IMR-90 (cell line): ENCODE data around the gene PRSS50. TPM values are rescaled to one million over a fixed set of nuclear protein-coding genes. Genes with fewer than 3 reads are reported as not detected.

ENCODE experiments used
- ATAC-seq: fragments of 200-7000 bp; cut with Tn5 transposase; 2 replicates; pipeline ENCODE4 v1.9.1; 2020; ENCODE audit warnings: low read depth, mild to moderate bottlenecking, moderate library complexity
- BruUV-seq: library from RNA; stranded (reverse); fragments of 400-500 nt; replicated peaks from 2 replicates; lab custom pipeline; 2021; lab: Mats Ljungman, UMichigan
- CTCF ChIA-PET: fragments of 300-600 bp; formaldehyde crosslinking; extraction: SDS; loops from one replicate; lab custom pipeline; 2021; ENCODE audit warnings: antibody characterized with exemption; lab: Yijun Ruan, JAX
- POLR2A ChIA-PET: fragments of 300-600 bp; sonication (Branson Sonifier 250); formaldehyde crosslinking; loops from one replicate; lab custom pipeline; 2022; ENCODE audit warnings: antibody characterized with exemption; ENCODE audit not compliant: unreplicated experiment; lab: Charles Lee
- DNase-seq: peaks from one replicate; pipeline ENCODE4 v3.0.0; 2013
- H2AFZ ChIP-seq: replicated peaks from 2 replicates; pipeline ENCODE3; 2013; ENCODE audit warnings: low read length, mild to moderate bottlenecking; ENCODE audit not compliant: poor library complexity
- H2AK5ac ChIP-seq: 2 replicates; pipeline ENCODE4 v1.6.1; 2013; ENCODE audit warnings: low read depth, low read length, inconsistent platforms
- H2AK9ac ChIP-seq: replicated peaks from 2 replicates; pipeline ENCODE3; 2013; ENCODE audit warnings: mild to moderate bottlenecking, low read depth, low read length, moderate library complexity; ENCODE audit not compliant: poor library complexity
- H2BK120ac ChIP-seq: 2 replicates; pipeline ENCODE4 v1.6.1; 2013; ENCODE audit warnings: low read depth, low read length, inconsistent platforms
- H2BK15ac ChIP-seq: 3 replicates; pipeline ENCODE4 v1.6.1; 2013; ENCODE audit warnings: low read depth, low read length, inconsistent platforms
- H2BK20ac ChIP-seq: 2 replicates; pipeline ENCODE4 v1.6.1; 2013; ENCODE audit warnings: low read depth, mild to moderate bottlenecking, inconsistent platforms, low read length, moderate library complexity
- H2BK5ac ChIP-seq: 2 replicates; pipeline ENCODE4 v1.6.1; 2013; ENCODE audit warnings: mild to moderate bottlenecking, low read depth, low read length, inconsistent platforms; ENCODE audit not compliant: poor library complexity, severe bottlenecking
- H3K14ac ChIP-seq: replicated peaks from 2 replicates; pipeline ENCODE4 v1.6.1; 2013; ENCODE audit warnings: low read depth, low read length, inconsistent platforms
- H3K18ac ChIP-seq: 2 replicates; pipeline ENCODE4 v1.6.1; 2013; ENCODE audit warnings: low read depth, low read length, control low read depth
- H3K23ac ChIP-seq: 2 replicates; pipeline ENCODE4 v1.6.1; 2013; ENCODE audit warnings: low read depth, low read length, inconsistent platforms
- H3K27ac ChIP-seq: 2 replicates; pipeline ENCODE4 v1.5.1; 2013; ENCODE audit warnings: mild to moderate bottlenecking, control low read depth, low read length; ENCODE audit not compliant: insufficient read depth
- H3K27me3 ChIP-seq: 2 replicates; pipeline ENCODE4 v1.6.1; 2013; ENCODE audit warnings: low read length; ENCODE audit not compliant: control insufficient read depth, insufficient read depth
- H3K36me3 ChIP-seq: 2 replicates; pipeline ENCODE4 v1.6.1; 2013; ENCODE audit warnings: low read length, mixed read lengths; ENCODE audit not compliant: control insufficient read depth, insufficient read depth
- H3K4ac ChIP-seq: 2 replicates; pipeline ENCODE4 v1.6.1; 2013; ENCODE audit warnings: low read depth, low read length, inconsistent platforms
- H3K4me1 ChIP-seq: 2 replicates; pipeline ENCODE4 v1.6.1; 2013; ENCODE audit warnings: low read length, mixed read lengths; ENCODE audit not compliant: control insufficient read depth, insufficient read depth
- H3K4me2 ChIP-seq: 2 replicates; pipeline ENCODE4 v1.6.1; 2013; ENCODE audit warnings: low read depth, mild to moderate bottlenecking, control low read depth, low read length, moderate library complexity
- H3K4me3 ChIP-seq: 2 replicates; pipeline ENCODE4 v1.5.1; 2013; ENCODE audit warnings: low read depth, mild to moderate bottlenecking, control low read depth, low read length, moderate library complexity; ENCODE audit not compliant: insufficient read depth
- H3K56ac ChIP-seq: 2 replicates; pipeline ENCODE4 v1.6.1; 2013; ENCODE audit warnings: low read length, inconsistent platforms; ENCODE audit not compliant: insufficient read depth; ENCODE audit errors: extremely low read depth
- H3K79me1 ChIP-seq, 2 experiments: 2 replicates each; pipeline ENCODE4 v1.6.1; 2013; ENCODE audit warnings: low read length in 2 of 2, inconsistent platforms in 1 of 2, low read depth in 1 of 2
- H3K9ac ChIP-seq: 2 replicates; pipeline ENCODE4 v1.6.1; 2013; ENCODE audit warnings: low read depth, low read length, control low read depth
- H3K9me1 ChIP-seq: 2 replicates; pipeline ENCODE4 v1.6.1; 2013; ENCODE audit warnings: low read length, inconsistent platforms; ENCODE audit not compliant: insufficient read depth
- H3K9me3 ChIP-seq: 2 replicates; pipeline ENCODE4 v1.6.1; 2013; ENCODE audit warnings: low read length; ENCODE audit not compliant: control insufficient read depth, insufficient read depth
- H4K20me1 ChIP-seq: 2 replicates; pipeline ENCODE4 v1.6.1; 2013; ENCODE audit warnings: low read length, inconsistent platforms; ENCODE audit not compliant: insufficient read depth
- H4K5ac ChIP-seq: 2 replicates; pipeline ENCODE4 v1.6.1; 2013; ENCODE audit warnings: mild to moderate bottlenecking, low read depth, low read length, control low read depth
- H4K8ac ChIP-seq, 2 experiments: 2 replicates each; pipeline ENCODE4 v1.6.1; 2013; ENCODE audit warnings: low read depth in 2 of 2, low read length in 2 of 2, control low read depth in 1 of 2, inconsistent platforms in 1 of 2
- H4K91ac ChIP-seq: 2 replicates; pipeline ENCODE4 v1.6.1; 2013; ENCODE audit warnings: low read depth, low read length, inconsistent platforms; ENCODE audit not compliant: insufficient read depth
- CEBPB ChIP-seq: IDR thresholded peaks from 2 replicates; pipeline ENCODE4 v1.6.1; 2012; ENCODE audit warnings: low read depth, low read length, improper control_type of control experiment
- CTCF ChIP-seq: conservative IDR thresholded peaks from 2 replicates; pipeline ENCODE4 v1.5.1; 2012; ENCODE audit warnings: mild to moderate bottlenecking, low read depth, low read length, improper control_type of control experiment
- ELK1 ChIP-seq: fragments of 150-350 bp; IDR thresholded peaks from 2 replicates; pipeline ENCODE4 v1.6.1; 2016; ENCODE audit warnings: low read depth, mild to moderate bottlenecking, low read length, moderate library complexity, borderline replicate concordance
- FOS ChIP-seq: fragments of 150-350 bp; IDR thresholded peaks from 2 replicates; pipeline ENCODE4 v1.6.1; 2016; ENCODE audit warnings: low read depth, low read length
- MAFK ChIP-seq: IDR thresholded peaks from 2 replicates; pipeline ENCODE4 v1.6.1; 2012; ENCODE audit warnings: low read depth, low read length, improper control_type of control experiment
- RFX5 ChIP-seq: IDR thresholded peaks from 2 replicates; pipeline ENCODE4 v1.8.0; 2012; ENCODE audit warnings: low read depth, mild to moderate bottlenecking, low read length, moderate library complexity
- WGBS, 2 experiments: methylation state at CpG; one replicate each; pipeline versions ENCODE4 v1.1.5 to v1.1.7; 2013; ENCODE audit warnings: missing lambda C conversion rate in 2 of 2; ENCODE audit not compliant: insufficient read length in 1 of 2; ENCODE audit errors: extremely low coverage in 2 of 2; 5-methylcytosine and 5-hydroxymethylcytosine counted together
- dilution Hi-C: fragments of 300-500 bp; cut with HindIII; formaldehyde crosslinking; loops from one replicate; pipeline ENCODE4 v1.14.3; 2018; ENCODE audit warnings: low sequenced_read_pairs; ENCODE audit not compliant: unreplicated experiment
- in situ Hi-C: fragments of 300-500 bp; cut with MboI; formaldehyde crosslinking; loops from 3 replicates; pipeline ENCODE4 v1.14.3; 2019; ENCODE audit warnings: low sequenced_read_pairs, inconsistent platforms, mixed read lengths
- intact Hi-C: fragments of 100-400 bp; cut with micrococcal nuclease; formaldehyde crosslinking; loops from 2 replicates; pipeline ENCODE4 v1.10.0; 2022
- polyA plus RNA-seq, 3 experiments: library from polyadenylated mRNA; depleted of rRNA; stranded (reverse); fragments of >200 nt; gene quantifications; 2 replicates each; pipeline ENCODE4 v1.2.3, GENCODE V29; 2012; ENCODE audit warnings: low replicate concordance in 1 of 3
- total RNA-seq: library from RNA; depleted of rRNA; stranded (reverse); fragments of >200 nt; gene quantifications from 2 replicates; pipeline ENCODE4 v1.2.3, GENCODE V29; 2012

PRSS50 gene
- total and polyA plus RNA-seq, 2 of the 4 experiments (the other 2 are of a cell fraction) = not detected

GRCh38 chr3:46668591-46668990 is 49.1 kb downstream of the PRSS50 start (continued):
- no peak for TF ChIP-seq RFX5
- TF ChIP-seq CEBPB = no peak
- no peak for TF ChIP-seq FOS
- no peak for TF ChIP-seq MAFK

GRCh38 chr3:46668116-46668515 is 49.6 kb downstream of the PRSS50 start:
- no peaks in the 10 kb centered on the region for H4K20me1 ChIP-seq
- H4K5ac ChIP-seq = no peak overlapping the region
- H3K4me2 ChIP-seq = no peak overlapping the region
- no peak for DNase-seq
- no peak overlapping the region for H3K18ac ChIP-seq
- ChIA-PET POLR2A (no interaction called here), CTCF (no interaction called here)
- no peak overlapping the region for H2BK5ac ChIP-seq
- peaks cover 2% of the 10 kb centered on the region; the same call in 1 of the 2 replicates for H3K27me3 ChIP-seq
- no peak overlapping the region for H2BK15ac ChIP-seq
- WGBS, 2 experiments = 68% methylated on average over 5 of the region's 8 CpGs; no CpG with 5 or more reads in 1 of the 2 experiments
- H3K56ac ChIP-seq = no peak overlapping the region
- H3K23ac ChIP-seq = no peak overlapping the region
- H3K79me1 ChIP-seq = no peaks in the 10 kb centered on the region
- no peak overlapping the region for H4K91ac ChIP-seq
- H3K4me1 ChIP-seq = peaks cover 6% of the 10 kb centered on the region
- in situ Hi-C loops = no loop called here
- peak overlapping the region; percentile 8 for H2AFZ ChIP-seq
- no peak overlapping the region for H3K4me3 ChIP-seq
- H3K14ac ChIP-seq = no peak overlapping the region
- H2BK120ac ChIP-seq = no peak overlapping the region
- H3K9ac ChIP-seq = no peak overlapping the region
- no TSS peak for BruUV-seq
- H3K36me3 ChIP-seq = peaks cover 1% of the 10 kb centered on the region; the same call in 1 of the 2 replicates
- H4K8ac ChIP-seq = no peak overlapping the region
- H3K9me1 ChIP-seq = no peaks in the 10 kb centered on the region; the same call in 1 of the 2 replicates
- H2AK5ac ChIP-seq = no peak overlapping the region
- no peak for ATAC-seq
- dilution Hi-C loops = no loop called here
- no peaks in the 10 kb centered on the region for H3K9me3 ChIP-seq
- no peak overlapping the region for H3K4ac ChIP-seq
- intact Hi-C loops = no loop called here
- no peak for TF ChIP-seq RFX5
- TF ChIP-seq CTCF = no peak
- TF ChIP-seq FOS = no peak
- TF ChIP-seq ELK1 = no peak
- H3K27ac ChIP-seq = no peak overlapping the region
- H2AK9ac ChIP-seq = no peak overlapping the region
- H2BK20ac ChIP-seq = no peak overlapping the region
